Measurements from ENCODE around the gene KLK11. TPM values are rescaled to one million over a fixed set of nuclear protein-coding genes. Genes with fewer than 3 reads are reported as not detected.
A peak's percentile ranks its signal among the peaks of the same experiment; 100 is the strongest.

Gene KLK11, protein sequence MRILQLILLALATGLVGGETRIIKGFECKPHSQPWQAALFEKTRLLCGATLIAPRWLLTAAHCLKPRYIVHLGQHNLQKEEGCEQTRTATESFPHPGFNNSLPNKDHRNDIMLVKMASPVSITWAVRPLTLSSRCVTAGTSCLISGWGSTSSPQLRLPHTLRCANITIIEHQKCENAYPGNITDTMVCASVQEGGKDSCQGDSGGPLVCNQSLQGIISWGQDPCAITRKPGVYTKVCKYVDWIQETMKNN
- total RNA-seq = not detected

DNA sequence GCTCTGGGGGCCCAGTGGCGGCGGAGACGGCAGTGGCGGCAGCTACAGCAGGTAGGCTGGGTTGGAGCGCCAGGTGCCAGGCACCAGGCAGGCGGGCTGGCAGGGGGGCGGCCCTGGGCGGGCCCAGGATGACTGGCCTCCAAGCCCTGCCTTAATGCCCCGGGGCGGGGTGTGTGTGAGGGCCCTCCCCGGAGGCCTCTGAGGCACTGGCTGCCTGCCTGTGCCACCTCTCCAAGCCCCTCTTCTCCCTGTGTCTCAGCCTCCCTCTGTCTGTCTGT, at the start of gene KLK11:
Gene KLK11 (minus strand): TSS at position 63 of the 278 bp plus-strand sequence. CDS start 985 bp downstream, outside the sequence.
- Mint-ChIP-seq H3K4me1 (no peaks in the 10 kb centered on the region), H3K36me3 (no peaks in the 10 kb centered on the region), H3K27ac (no peak within 1 kb of the TSS), H3K9me3 (no peaks in the 10 kb centered on the region), H3K27me3 (peaks cover 58% of the 10 kb centered on the region), H3K4me3 (no peak within 1 kb of the TSS)
- no peak for DNase-seq

DNA sequence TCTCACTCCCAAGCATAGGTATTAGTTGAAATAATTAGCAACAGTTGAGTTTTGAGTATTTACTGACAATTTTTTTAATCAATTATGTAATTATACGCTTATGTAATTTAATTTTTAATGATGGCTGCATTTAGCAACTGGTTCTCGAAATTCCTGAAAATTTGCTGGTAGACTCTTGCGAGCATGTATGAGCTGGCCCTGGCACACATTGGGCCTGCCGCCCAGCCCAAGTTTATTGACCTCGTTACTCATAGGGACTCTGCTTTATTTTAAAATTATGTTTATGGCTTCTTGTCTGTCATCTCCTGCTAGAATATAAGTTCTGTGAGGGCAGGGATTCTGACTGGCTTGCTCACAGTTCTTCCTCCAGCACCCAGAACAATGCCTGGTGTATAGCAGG, 49.6 kb upstream of the KLK11 start:
- no peak overlapping the region for H3K4me3 Mint-ChIP-seq
- peaks cover 7% of the 10 kb centered on the region for H3K9me3 Mint-ChIP-seq
- no peak for DNase-seq
- H3K4me1 Mint-ChIP-seq = no peaks in the 10 kb centered on the region
- H3K27ac Mint-ChIP-seq = no peak overlapping the region
- H3K36me3 Mint-ChIP-seq = no peaks in the 10 kb centered on the region
- H3K27me3 Mint-ChIP-seq = no peaks in the 10 kb centered on the region

DNA sequence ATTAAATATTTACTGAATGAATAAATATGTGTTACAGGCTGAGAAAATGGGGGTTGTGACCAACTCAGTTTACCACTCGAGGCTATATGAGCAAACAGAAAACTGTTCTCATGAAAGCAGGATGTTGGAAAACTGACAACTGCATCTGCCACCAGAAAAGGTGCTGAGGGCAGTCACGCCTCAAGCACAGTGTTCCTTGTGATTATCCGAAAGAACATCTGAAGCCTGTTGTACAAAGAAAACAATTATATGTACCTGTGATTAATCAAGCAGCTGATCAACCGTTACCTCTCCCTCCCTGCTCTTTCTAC, 44.6 kb upstream of the KLK11 start:
- DNase-seq = no peak
- H3K27ac Mint-ChIP-seq = no peak overlapping the region
- H3K4me1 Mint-ChIP-seq = no peaks in the 10 kb centered on the region
- H3K36me3 Mint-ChIP-seq = no peaks in the 10 kb centered on the region
- H3K27me3 Mint-ChIP-seq = peaks cover 12% of the 10 kb centered on the region
- peaks cover 7% of the 10 kb centered on the region for H3K9me3 Mint-ChIP-seq
- H3K4me3 Mint-ChIP-seq = no peak overlapping the region

DNA sequence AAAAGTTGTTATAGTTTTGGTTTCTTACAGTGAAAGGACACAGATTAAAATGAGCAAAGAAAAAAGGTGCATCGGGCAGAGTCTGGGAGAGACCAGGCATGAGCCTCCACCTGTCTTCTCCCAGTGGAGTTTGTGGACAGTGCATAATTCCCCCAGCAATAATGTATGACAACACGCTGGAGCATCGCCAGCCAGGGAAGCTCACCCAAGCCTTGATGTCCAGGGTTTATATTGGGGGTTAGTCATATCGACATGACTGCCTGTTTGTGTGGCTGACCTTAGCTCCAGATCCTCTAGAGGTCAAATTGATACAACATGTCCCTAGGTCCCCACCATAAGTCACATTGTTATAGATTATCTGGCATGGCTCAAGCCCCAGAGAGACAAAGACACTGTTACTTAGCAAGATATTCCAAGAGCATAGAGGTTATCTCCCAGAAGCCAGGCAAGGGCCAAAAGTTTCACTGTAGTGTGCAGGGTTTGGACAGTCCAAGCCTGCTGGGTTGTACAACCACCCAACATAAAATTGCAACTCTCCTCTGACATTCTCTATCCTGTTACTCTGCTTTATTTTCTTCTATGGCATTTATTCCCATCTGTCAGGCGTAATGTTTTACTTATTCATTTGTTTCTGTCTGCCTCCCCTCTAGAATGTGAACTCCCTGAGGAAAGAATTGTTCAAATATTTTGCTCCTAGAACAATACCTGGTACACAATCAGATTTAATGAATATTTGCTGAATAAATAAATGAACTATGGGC, 44.1 kb upstream of the KLK11 start:
- no peaks in the 10 kb centered on the region for H3K36me3 Mint-ChIP-seq
- H3K27me3 Mint-ChIP-seq = peaks cover 16% of the 10 kb centered on the region
- no peak overlapping the region for H3K27ac Mint-ChIP-seq
- no peak overlapping the region for H3K4me3 Mint-ChIP-seq
- H3K9me3 Mint-ChIP-seq = peaks cover 7% of the 10 kb centered on the region
- H3K4me1 Mint-ChIP-seq = no peaks in the 10 kb centered on the region
- no peak for DNase-seq

DNA sequence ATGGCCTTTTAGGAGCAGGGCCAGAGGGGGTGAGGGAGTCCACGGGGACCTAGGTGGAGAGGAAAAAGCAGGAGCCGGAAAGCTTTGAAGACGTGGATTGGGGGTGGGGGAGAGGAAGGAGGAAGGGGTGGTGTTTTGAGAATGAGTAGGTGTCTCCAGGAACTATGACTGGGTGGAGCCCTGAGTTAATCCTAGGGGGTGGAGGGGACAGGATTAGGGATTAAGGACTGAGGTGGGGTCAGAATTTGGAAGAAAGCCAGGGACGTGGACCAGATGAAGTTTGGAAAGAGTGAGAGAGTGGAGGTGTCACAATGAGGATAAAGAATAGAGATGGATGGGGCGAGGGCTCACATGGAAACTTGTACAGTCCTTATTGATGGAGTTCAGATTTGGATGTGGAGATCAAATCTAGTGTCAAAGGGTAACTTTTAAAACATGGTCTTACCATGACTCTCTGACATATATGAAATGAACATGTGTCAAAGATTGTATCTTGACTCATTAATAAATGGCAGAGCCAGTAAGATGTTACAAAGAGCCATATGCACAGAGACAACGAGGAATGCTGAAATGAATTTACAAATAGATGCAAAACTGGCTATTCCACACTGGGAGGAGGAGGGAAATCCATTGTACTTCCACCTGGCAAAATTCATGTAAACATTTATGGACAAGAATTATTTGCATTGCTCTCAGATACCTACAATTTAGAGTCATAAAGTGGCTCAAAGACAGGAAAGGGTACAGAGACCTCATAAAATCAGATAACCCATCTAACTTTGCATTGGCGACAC, 40.2 kb upstream of the KLK11 start:
- H3K9me3 Mint-ChIP-seq = no peaks in the 10 kb centered on the region
- DNase-seq = no peak
- H3K36me3 Mint-ChIP-seq = no peaks in the 10 kb centered on the region
- peaks cover 43% of the 10 kb centered on the region for H3K27me3 Mint-ChIP-seq
- no peak overlapping the region for H3K4me3 Mint-ChIP-seq
- no peak overlapping the region for H3K27ac Mint-ChIP-seq
- peaks cover 1% of the 10 kb centered on the region for H3K4me1 Mint-ChIP-seq

DNA sequence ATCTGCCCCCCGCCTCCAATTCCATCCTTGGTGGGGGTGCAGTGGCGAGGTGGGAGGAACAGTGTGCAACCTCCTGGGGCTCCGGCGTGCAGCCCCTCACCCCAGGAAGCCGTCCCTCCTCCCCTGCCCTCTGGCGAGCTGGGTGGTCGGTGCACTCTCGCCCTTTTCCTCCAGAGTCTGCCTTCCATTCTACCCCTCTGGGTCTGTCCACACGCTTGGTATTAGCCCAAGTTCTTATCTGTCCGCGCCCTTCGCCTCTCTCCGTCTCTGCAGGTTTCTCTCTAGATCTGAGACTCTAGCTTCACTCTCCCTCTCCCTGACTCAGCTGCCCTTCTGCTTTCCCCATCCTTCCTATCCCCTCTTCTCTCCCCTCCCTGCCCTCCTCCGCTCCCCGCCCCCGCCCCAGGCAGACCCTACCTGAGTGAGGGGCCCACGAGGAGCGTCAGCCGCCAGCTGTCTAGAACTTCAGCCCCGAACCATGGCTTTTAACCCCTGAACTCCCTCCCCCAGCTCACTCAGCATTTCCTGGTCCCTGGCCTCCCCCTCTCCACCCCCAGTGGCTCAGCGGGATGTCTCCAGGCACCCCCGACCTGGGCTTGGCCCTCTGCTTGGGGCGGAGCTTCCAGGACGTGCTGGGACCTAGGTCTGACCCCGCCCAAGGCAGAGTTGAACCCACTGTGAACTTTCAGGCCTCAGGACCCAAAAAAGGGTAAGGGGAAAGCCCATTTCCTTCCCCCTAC, 39.0 kb upstream of the KLK11 start:
- Mint-ChIP-seq H3K4me1 (peaks cover 1% of the 10 kb centered on the region), H3K4me3 (peak overlapping the region; percentile 36), H3K9me3 (no peaks in the 10 kb centered on the region), H3K27me3 (peaks cover 53% of the 10 kb centered on the region), H3K27ac (no peak overlapping the region), H3K36me3 (no peaks in the 10 kb centered on the region)
- no peak for DNase-seq

DNA sequence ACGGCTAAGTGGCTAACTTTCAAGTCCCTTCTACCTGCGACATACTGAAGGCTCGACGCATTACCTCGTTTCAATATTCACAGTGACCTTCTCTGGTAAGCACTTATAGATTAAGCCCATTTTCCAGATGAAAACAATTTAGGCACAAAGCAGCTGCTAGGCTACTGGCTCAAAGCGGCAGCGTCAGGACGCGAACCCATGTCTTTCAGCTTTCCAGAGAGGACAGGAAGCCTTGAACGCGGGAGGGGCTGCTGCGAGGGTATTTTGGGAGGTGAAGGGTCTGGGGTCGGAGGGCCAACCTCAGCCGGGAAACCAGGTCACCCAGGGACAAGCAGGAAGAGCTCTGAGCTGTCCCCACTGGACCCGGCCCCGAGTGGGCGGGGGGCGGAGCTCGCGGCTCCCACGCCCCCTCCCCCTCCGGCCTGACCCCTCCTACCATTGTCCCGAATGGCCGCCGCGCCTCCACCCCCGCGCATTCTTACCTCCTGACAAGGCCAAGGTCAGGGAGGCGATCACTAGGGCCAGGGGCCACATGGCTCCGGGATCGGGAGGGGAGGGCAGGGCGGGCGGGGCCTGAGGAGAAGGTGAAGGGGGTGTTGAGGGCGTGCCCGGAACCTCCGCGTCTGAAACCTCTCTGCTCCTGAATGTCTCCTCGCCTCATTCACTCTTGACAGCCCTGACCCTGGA, 38.3 kb upstream of the KLK11 start, which contains the start of gene KLK13:
Gene KLK13 (minus strand): TSS at position 559 of the 687 bp plus-strand sequence. CDS start 25 bp downstream, at position 534.
- Mint-ChIP-seq H3K9me3 (no peaks in the 10 kb centered on the region), H3K4me3 (peak within 1 kb of the TSS; percentile 36), H3K4me1 (peaks cover 1% of the 10 kb centered on the region), H3K27me3 (peaks cover 58% of the 10 kb centered on the region), H3K27ac (no peak within 1 kb of the TSS), H3K36me3 (no peaks in the 10 kb centered on the region)
- no peak for DNase-seq

DNA sequence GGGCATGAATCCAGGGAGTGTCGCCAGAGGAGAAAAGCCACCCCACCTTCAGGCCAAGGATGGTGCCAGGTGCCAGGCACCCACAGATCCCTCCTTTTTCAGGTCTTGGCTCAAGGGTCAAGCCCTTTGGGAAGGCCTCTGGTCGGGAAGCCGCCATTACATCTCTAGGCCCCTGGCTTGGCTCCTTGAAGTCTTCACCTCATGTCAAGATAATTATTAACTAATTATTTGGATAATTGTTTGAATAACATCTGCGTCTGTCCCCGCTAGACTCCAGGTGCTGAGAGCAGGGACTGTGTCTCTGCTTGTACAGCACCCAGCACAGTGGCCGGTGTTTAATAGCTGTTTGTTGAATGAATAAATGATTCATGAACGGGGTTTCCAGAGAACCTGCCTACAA, 37.2 kb upstream of the KLK11 start:
- Mint-ChIP-seq H3K4me3 (no peak overlapping the region), H3K27me3 (peaks cover 61% of the 10 kb centered on the region), H3K27ac (no peak overlapping the region), H3K4me1 (peaks cover 1% of the 10 kb centered on the region), H3K9me3 (no peaks in the 10 kb centered on the region), H3K36me3 (no peaks in the 10 kb centered on the region)
- DNase-seq = no peak

DNA sequence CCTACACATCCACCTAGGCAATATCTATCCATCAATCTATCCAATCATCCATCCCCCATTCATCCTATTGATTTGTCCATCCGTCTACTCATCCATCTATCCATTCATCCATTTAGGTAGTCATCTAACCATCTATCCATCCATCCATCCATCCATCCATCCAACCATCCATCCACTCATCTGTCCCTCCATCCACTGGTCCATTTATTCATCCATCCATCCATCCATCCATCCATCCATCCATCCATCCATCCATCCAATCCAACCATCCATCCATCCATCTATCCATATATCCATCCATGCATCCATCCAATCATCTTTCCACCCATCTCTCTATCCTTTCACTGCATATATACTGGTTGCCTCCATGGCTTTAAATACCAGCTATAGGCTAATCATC, 34.6 kb upstream of the KLK11 start:
- Mint-ChIP-seq H3K27me3 (peaks cover 55% of the 10 kb centered on the region), H3K9me3 (no peaks in the 10 kb centered on the region), H3K36me3 (no peaks in the 10 kb centered on the region), H3K27ac (no peak overlapping the region), H3K4me3 (no peak overlapping the region), H3K4me1 (peaks cover 1% of the 10 kb centered on the region)
- DNase-seq = no peak

DNA sequence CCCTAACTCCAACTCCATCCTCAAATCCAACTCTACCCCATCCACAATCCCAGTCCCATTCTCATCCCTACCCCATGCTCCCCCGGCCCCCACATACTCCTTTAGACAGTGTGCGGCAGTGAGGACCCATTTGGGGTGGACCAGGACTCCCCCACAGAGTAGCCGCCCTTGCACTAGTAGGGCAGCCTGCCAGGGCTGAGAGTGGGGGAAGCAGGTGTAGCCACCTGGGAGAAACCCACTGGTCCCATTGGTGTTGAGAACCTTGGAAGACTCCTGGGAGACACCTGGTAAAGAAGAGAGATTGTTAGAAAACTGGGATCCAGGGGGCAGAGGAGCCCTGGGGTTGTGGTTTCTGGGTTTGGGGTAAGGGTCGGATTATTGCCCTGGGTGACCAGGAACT, 33.9 kb upstream of the KLK11 start:
- DNase-seq = no peak
- H3K4me3 Mint-ChIP-seq = no peak overlapping the region
- H3K9me3 Mint-ChIP-seq = no peaks in the 10 kb centered on the region
- H3K36me3 Mint-ChIP-seq = no peaks in the 10 kb centered on the region
- H3K27me3 Mint-ChIP-seq = peaks cover 50% of the 10 kb centered on the region
- H3K27ac Mint-ChIP-seq = no peak overlapping the region
- H3K4me1 Mint-ChIP-seq = peaks cover 1% of the 10 kb centered on the region

DNA sequence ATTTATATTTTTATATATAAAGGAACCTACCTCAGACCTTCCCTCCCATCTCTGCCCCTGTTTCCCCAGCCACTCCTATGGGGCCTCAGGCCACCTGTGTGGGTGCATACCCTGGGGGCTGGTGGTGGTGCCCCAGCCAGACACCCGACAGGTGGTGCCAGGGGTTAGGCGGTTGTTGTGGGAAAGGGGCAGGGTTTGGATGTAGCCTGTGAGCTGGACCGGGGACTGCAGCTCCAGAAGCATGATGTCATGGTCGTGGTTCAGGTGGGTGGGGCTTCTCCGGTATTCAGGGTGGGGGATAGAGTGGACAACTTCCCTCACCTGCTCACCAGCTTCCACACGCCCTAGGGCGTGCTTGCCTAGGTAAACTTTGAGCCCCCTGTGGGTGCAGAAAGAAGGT, 33.3 kb upstream of the KLK11 start:
- Mint-ChIP-seq H3K27me3 (peaks cover 52% of the 10 kb centered on the region), H3K4me1 (no peaks in the 10 kb centered on the region), H3K27ac (no peak overlapping the region), H3K36me3 (no peaks in the 10 kb centered on the region), H3K4me3 (no peak overlapping the region), H3K9me3 (no peaks in the 10 kb centered on the region)
- no peak for DNase-seq

DNA sequence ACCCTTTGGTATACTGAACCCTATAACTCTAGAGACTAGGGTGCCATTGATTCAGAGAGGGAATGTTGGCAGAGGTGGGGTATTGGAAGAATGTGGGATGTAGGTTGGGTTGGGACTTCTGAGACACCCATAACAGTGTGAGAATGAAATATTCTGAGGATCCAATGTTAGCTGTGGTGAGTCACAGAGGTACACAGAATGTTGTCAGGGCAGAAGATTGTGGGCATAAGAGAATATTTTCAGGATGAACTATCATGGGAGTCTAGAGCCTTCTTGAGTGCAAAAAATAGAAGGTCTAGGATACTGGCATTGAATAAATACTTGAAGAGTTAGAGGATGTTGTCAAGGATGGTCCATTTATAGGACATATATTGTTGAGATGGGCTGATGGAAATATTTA, 29.4 kb upstream of the KLK11 start:
- no peak for DNase-seq
- no peak overlapping the region for H3K4me3 Mint-ChIP-seq
- H3K9me3 Mint-ChIP-seq = no peaks in the 10 kb centered on the region
- peaks cover 37% of the 10 kb centered on the region for H3K27me3 Mint-ChIP-seq
- H3K4me1 Mint-ChIP-seq = no peaks in the 10 kb centered on the region
- H3K36me3 Mint-ChIP-seq = no peaks in the 10 kb centered on the region
- no peak overlapping the region for H3K27ac Mint-ChIP-seq

DNA sequence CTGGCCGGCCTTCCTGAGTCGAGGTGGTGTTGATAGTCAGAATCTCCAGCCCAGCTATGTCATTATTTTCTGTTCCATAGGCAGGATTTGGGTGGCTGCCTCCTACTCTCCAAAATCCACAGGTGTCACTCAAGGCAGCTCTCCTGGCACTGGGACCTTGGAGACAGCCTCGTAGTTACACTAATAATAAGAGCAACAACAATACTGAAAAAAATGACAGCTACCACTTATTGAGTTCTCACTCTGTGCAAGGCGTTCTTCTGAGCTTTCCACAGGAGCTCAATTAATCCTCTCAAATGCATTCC, 20.6 kb upstream of the KLK11 start:
- no peak for DNase-seq
- Mint-ChIP-seq H3K27me3 (peaks cover 24% of the 10 kb centered on the region), H3K27ac (no peak overlapping the region), H3K36me3 (no peaks in the 10 kb centered on the region), H3K9me3 (no peaks in the 10 kb centered on the region), H3K4me1 (no peaks in the 10 kb centered on the region), H3K4me3 (no peak overlapping the region)

DNA sequence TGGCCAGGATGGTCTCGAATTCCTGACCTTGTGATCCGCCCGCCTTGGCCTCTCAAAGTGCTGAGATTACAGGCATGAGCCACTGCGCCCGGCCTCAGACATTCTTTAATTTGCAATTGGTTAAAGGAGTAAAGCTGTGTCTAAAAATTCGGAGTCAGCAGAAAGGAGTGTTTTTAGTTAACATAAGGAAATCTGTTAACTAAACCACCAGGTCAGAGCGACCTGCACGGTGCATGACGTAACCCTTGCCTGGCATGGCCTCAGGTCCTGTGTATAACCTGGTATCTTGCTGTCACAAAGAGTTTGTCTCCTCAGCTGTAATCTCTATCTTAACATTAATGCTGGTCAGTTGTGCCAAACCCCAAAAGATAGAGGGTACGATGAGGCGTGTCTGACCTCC, 17.9 kb upstream of the KLK11 start:
- no peak overlapping the region for H3K4me3 Mint-ChIP-seq
- H3K27ac Mint-ChIP-seq = no peak overlapping the region
- no peaks in the 10 kb centered on the region for H3K9me3 Mint-ChIP-seq
- H3K27me3 Mint-ChIP-seq = peaks cover 24% of the 10 kb centered on the region
- no peaks in the 10 kb centered on the region for H3K36me3 Mint-ChIP-seq
- DNase-seq = no peak
- H3K4me1 Mint-ChIP-seq = no peaks in the 10 kb centered on the region

DNA sequence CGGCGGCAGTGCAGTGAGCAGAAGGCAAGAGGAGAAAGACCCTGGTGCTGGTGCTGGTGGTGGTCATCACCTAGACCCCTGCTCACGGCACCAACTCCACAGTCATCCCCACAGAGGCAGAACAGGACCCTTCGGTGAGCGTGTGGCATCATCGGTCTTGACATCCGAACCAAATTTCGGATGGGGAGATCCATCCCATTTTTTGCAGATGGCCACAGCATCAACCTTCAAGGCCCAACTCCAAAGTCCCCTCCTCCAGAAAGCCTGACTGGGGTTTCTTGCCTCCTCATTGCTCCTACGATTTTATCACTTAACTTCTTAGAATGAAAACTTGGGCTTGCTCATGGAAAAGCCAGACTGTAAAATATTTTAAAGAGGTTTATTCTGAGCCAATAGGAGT, 17.1 kb upstream of the KLK11 start:
- H3K4me1 Mint-ChIP-seq = no peaks in the 10 kb centered on the region
- no peaks in the 10 kb centered on the region for H3K9me3 Mint-ChIP-seq
- no peak overlapping the region for H3K27ac Mint-ChIP-seq
- H3K27me3 Mint-ChIP-seq = peaks cover 20% of the 10 kb centered on the region
- no peaks in the 10 kb centered on the region for H3K36me3 Mint-ChIP-seq
- no peak overlapping the region for H3K4me3 Mint-ChIP-seq
- DNase-seq = no peak

Measured in activated naive CD8-positive, alpha-beta T cell treated with anti-CD3 and anti-CD28 coated beads for 36 hours (primary cell).